Activated CD8-positive, alpha-beta memory T cell treated with anti-CD3 and anti-CD28 coated beads, Interleukin-2, amount 10 ng/mL, durations not matched to agents 7 days and 5 days (primary cell): ENCODE measurements around the gene ZNF431. TPM values are rescaled to one million over a fixed set of nuclear protein-coding genes. Genes with fewer than 3 reads are reported as not detected.

Experiments used
- total RNA-seq, 2 experiments: library from RNA; stranded (reverse); gene quantifications; one replicate each; pipeline ENCODE4 v1.2.3, GENCODE V29; 2021

The ZNF431 gene
- total RNA-seq, 2 experiments from 2014 or later: 19.2 to 22.4 TPM

Other genes with a start within 250 kb of the ZNF431 start
- gene ZNF85, start 218.8 kb upstream of the ZNF431 start, total RNA-seq: 10 to 100 TPM; 15.4 to 20.6 TPM
- 10 to 100 TPM; 20.8 to 28.5 TPM for gene ZNF430, start 121.4 kb upstream of the ZNF431 start, total RNA-seq
- 10 to 100 TPM; 26.4 to 30.7 TPM for gene ZNF714, start 59.8 kb upstream of the ZNF431 start, total RNA-seq
- 10 to 100 TPM; 13.9 to 17.7 TPM for gene ZNF708, start 187.4 kb downstream of the ZNF431 start, total RNA-seq
- 10 to 100 TPM; 12.6 to 13.2 TPM for gene ZNF738, start 217.0 kb downstream of the ZNF431 start, total RNA-seq